Measurements from ENCODE around the gene SLC39A11. TPM values are rescaled to one million over a fixed set of nuclear protein-coding genes. Genes with fewer than 3 reads are reported as not detected.

SLC39A11 gene
- total and polyA plus RNA-seq, 4 donors = 9.3 to 49.3 (median 24.7) TPM

DNA sequence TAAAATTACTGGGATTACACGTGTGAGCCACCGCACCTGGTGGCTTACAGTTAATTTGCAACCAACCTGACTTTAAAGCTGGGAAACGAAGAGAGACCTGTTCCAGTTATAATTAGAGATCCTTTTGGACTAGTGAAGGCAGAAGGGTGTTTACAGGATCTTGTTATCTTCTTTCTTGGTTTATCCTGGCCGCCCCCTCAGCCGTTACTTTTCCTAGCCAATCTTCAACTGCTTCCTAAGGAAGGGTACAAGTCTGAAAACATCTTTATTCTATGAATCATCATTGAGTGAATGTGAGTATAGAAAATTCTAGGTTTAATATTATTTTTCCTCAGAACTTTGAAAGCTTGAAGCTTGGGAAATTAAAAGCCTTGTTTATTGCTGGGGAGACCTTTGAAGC lies 286.5 kb downstream of the SLC39A11 start:
- TF ChIP-seq, protein P1, sequence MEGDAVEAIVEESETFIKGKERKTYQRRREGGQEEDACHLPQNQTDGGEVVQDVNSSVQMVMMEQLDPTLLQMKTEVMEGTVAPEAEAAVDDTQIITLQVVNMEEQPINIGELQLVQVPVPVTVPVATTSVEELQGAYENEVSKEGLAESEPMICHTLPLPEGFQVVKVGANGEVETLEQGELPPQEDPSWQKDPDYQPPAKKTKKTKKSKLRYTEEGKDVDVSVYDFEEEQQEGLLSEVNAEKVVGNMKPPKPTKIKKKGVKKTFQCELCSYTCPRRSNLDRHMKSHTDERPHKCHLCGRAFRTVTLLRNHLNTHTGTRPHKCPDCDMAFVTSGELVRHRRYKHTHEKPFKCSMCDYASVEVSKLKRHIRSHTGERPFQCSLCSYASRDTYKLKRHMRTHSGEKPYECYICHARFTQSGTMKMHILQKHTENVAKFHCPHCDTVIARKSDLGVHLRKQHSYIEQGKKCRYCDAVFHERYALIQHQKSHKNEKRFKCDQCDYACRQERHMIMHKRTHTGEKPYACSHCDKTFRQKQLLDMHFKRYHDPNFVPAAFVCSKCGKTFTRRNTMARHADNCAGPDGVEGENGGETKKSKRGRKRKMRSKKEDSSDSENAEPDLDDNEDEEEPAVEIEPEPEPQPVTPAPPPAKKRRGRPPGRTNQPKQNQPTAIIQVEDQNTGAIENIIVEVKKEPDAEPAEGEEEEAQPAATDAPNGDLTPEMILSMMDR (IDR thresholded peaks at IDR 0.05; ENCODE audit: control extremely low read depth, extremely low read depth) = no peak
- peaks cover 0 to 11% (median 2%) of the 10 kb centered on the region in 4 donors for H3K9me3 ChIP-seq (ENCODE audit: control insufficient read depth in 4 of 4, insufficient read depth in 3 of 4, low read length in 3 of 4)
- H3K4me1 ChIP-seq (ENCODE audit: control insufficient read depth in 5 of 5, insufficient read depth in 5 of 5, low read length in 5 of 5) = no peaks in the 10 kb centered on the region
- peaks cover 0 to 5% (median 0%) of the 10 kb centered on the region in 4 donors for H3K36me3 ChIP-seq (ENCODE audit: control insufficient read depth in 4 of 4, insufficient read depth in 4 of 4, low read length in 4 of 4)
- H3K27ac ChIP-seq (ENCODE audit: low read depth in 1 of 2, low read length in 1 of 2) = no peak overlapping the region
- no peak for ATAC-seq (ENCODE audit: insufficient read depth, low FRiP score)
- no peak overlapping the region for H3K4me3 ChIP-seq
- no peak overlapping the region for H3K9ac ChIP-seq (ENCODE audit: insufficient read depth in 1 of 2, low read length in 2 of 2)
- WGBS, 2 donors = 89 to 92% methylated on average over 5 of the region's 5 CpGs
- no peaks in the 10 kb centered on the region for H3K27me3 ChIP-seq (ENCODE audit: control insufficient read depth in 3 of 3, insufficient read depth in 3 of 3, low read length in 2 of 3)
- DNase-seq = no peak

DNA sequence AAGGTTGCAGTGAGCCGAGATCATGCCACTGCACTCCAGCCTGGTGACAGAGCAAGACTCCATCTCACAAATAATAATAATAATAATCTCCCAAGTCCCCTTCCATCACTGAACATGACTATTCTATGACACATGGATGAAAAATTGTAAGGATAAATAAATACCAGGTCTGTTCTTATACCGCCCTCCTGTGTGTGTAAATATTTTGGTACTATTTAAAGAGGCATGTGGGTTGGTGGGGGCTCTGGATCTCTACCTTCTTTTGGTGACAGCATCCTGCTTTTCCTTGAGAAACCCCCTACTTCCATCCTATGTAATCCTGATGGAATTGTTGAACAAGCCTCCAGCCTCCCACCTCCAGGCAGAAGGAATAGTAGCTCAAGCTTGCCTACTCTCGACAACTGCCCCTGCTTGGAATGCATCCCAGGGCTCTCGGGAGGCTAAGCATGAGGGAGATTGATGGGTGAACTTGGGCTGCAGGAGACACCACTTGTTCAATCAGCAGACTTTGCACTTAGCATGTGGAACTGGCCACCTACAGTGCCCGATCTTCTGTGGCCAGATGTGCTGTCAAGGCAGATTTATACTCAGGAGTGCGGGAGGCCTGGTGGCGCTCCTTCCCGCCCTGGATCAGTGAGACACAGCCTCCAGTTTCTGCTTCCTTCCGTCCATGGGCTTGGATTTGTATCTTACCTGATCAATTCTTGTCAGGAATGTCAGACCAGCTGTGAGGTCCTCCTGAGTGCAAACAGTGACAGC lies 287.4 kb downstream of the SLC39A11 start:
- 91% methylated on average over 9 of the region's 9 CpGs for WGBS, 2 donors
- no peak overlapping the region for H3K4me3 ChIP-seq
- TF ChIP-seq, protein P1 (IDR thresholded peaks at IDR 0.05; ENCODE audit: control extremely low read depth, extremely low read depth) = no peak

DNA sequence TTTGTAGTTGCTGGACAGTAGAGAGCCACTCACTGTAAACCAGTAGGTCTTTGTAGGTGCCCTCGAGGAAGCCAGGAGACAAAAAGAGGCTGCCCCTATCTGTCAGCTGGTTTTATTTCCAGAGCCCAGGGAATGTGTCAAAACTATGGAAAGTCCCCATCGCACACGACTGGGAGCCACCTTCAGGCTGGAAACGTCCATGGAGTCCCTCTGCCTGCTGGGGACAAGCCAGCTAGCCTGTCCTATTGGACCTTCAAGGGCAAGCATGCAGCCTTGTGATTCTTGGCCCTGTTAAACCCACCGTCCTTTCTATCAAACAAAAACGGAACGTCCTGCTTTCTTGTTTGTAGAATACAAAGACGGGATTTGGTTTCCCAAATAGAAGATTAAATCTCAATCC lies 289.8 kb downstream of the SLC39A11 start:
- Histone ChIP-seq H3K27ac (ENCODE audit: low read depth in 1 of 2, low read length in 1 of 2) (no peak overlapping the region), H3K9ac (ENCODE audit: insufficient read depth in 1 of 2, low read length in 2 of 2) (no peak overlapping the region), H3K4me3 (no peak overlapping the region), H3K27me3 (ENCODE audit: control insufficient read depth in 3 of 3, insufficient read depth in 3 of 3, low read length in 2 of 3) (no peaks in the 10 kb centered on the region), H3K9me3 (ENCODE audit: control insufficient read depth in 4 of 4, insufficient read depth in 3 of 4, low read length in 3 of 4) (peaks cover 0 to 24% (median 3%) of the 10 kb centered on the region in 4 donors), H3K36me3 (ENCODE audit: control insufficient read depth in 4 of 4, insufficient read depth in 4 of 4, low read length in 4 of 4) (peaks cover 0 to 4% (median 0%) of the 10 kb centered on the region in 4 donors), H3K4me1 (ENCODE audit: control insufficient read depth in 5 of 5, insufficient read depth in 5 of 5, low read length in 5 of 5) (no peaks in the 10 kb centered on the region)
- ATAC-seq (ENCODE audit: insufficient read depth, low FRiP score) = no peak
- DNase-seq = no peak
- WGBS, 2 donors = 84 to 89% methylated on average over 8 of the region's 8 CpGs
- TF ChIP-seq, protein P1 (IDR thresholded peaks at IDR 0.05; ENCODE audit: control extremely low read depth, extremely low read depth) = no peak

More for the DNA sequence above, 287.4 kb downstream of the SLC39A11 start:
- ATAC-seq (ENCODE audit: insufficient read depth, low FRiP score) (no peak), DNase-seq (no peak)
- peaks cover 0 to 5% (median 0%) of the 10 kb centered on the region in 4 donors for H3K36me3 ChIP-seq (ENCODE audit: control insufficient read depth in 4 of 4, insufficient read depth in 4 of 4, low read length in 4 of 4)
- H3K4me1 ChIP-seq (ENCODE audit: control insufficient read depth in 5 of 5, insufficient read depth in 5 of 5, low read length in 5 of 5) = no peaks in the 10 kb centered on the region
- peaks cover 0 to 15% (median 3%) of the 10 kb centered on the region in 4 donors for H3K9me3 ChIP-seq (ENCODE audit: control insufficient read depth in 4 of 4, insufficient read depth in 3 of 4, low read length in 3 of 4)
- no peaks in the 10 kb centered on the region for H3K27me3 ChIP-seq (ENCODE audit: control insufficient read depth in 3 of 3, insufficient read depth in 3 of 3, low read length in 2 of 3)
- H3K9ac ChIP-seq (ENCODE audit: insufficient read depth in 1 of 2, low read length in 2 of 2) = no peak overlapping the region
- no peak overlapping the region for H3K27ac ChIP-seq (ENCODE audit: low read depth in 1 of 2, low read length in 1 of 2)

All from lung (tissue), 12 donors.